A673 (cell line): ENCODE measurements around the gene TNS3.

Source experiments
- CTCF ChIP-seq: fragments of 300-800, 200-600 bp; sonication (generic); conservative IDR thresholded peaks from 2 replicates; pipeline ENCODE4 v1.5.1; 2017; ENCODE audit warnings: low read depth, mild to moderate bottlenecking, antibody characterized with exemption, low read length, moderate library complexity, mixed read lengths
- EZH2 ChIP-seq: fragments of 200-600 bp; sonication (generic); IDR thresholded peaks from 2 replicates; pipeline ENCODE4 v1.6.1; 2017; ENCODE audit warnings: borderline replicate concordance, low read depth, mild to moderate bottlenecking, mixed read lengths, antibody characterized with exemption, low read length; ENCODE audit not compliant: poor library complexity, severe bottlenecking

GRCh38 chr7:47516985-47517600, 64.8 kb downstream of the TNS3 start:
- TF ChIP-seq EZH2, result no peak
- TF ChIP-seq CTCF, result no peak
